Lower lobe of right lung (tissue), 2 donors: ENCODE measurements around the gene NTSR1. TPM values are rescaled to one million over a fixed set of nuclear protein-coding genes. Genes with fewer than 3 reads are reported as not detected.
A peak's percentile ranks its signal among the peaks of the same experiment; 100 is the strongest.

Experiments used
- ATAC-seq, 2 donors: fragments of 200-7000 bp; cut with Tn5 transposase; one replicate each; pipeline ENCODE4 v1.9.1; 2020 to 2022; ENCODE audit warnings: mild to moderate bottlenecking in 2 of 2, moderate library complexity in 2 of 2
- DNase-seq: peaks from one replicate; pipeline ENCODE4 v3.0.0-alpha.2; 2020
- H3K27ac ChIP-seq: fragments of 200-600 bp; one replicate; pipeline ENCODE4 v1.8.0; 2022
- H3K27me3 ChIP-seq: fragments of 200-600 bp; one replicate; pipeline ENCODE4 v1.8.0; 2022; ENCODE audit warnings: low read depth
- H3K36me3 ChIP-seq: fragments of 200-600 bp; one replicate; pipeline ENCODE4 v1.8.0; 2022; ENCODE audit warnings: mild to moderate bottlenecking
- H3K4me1 ChIP-seq: fragments of 200-600 bp; one replicate; pipeline ENCODE4 v1.8.0; 2022
- H3K4me3 ChIP-seq: fragments of 200-600 bp; one replicate; pipeline ENCODE4 v1.8.0; 2022; ENCODE audit warnings: mild to moderate bottlenecking
- H3K9me3 ChIP-seq: fragments of 200-600 bp; one replicate; pipeline ENCODE4 v1.8.0; 2022
- CTCF ChIP-seq: fragments of 200-600 bp; IDR thresholded peaks from one replicate; pipeline ENCODE4 v1.8.0; 2022; ENCODE audit warnings: antibody characterized with exemption, mild to moderate bottlenecking
- intact Hi-C: fragments of 100-400 bp; cut with DNase I; formaldehyde crosslinking; loops from one replicate; pipeline ENCODE4 v1.11.0; 2022
- total RNA-seq: library from RNA; stranded (reverse); fragmentation: NEBNext Ultra II Directional; extraction: Animal tissue kit (Norgen Biotek cat#: 25700); gene quantifications from one replicate; pipeline ENCODE4 v1.2.1, GENCODE V29; 2021
- donor health status: DM: no; HTN: yes; CAD: no; lungs with severe emphysema.

The NTSR1 gene
- total RNA-seq, 1 donor from 2014 or later, result not detected

- Histone ChIP-seq H3K36me3 (peaks cover 43% of the 10 kb centered on the region), H3K27me3 (no peaks in the 10 kb centered on the region), H3K4me3 (peak overlapping the region; percentile 96), H3K9me3 (no peaks in the 10 kb centered on the region), H3K27ac (peak overlapping the region; percentile 90), H3K4me1 (peaks cover 31% of the 10 kb centered on the region)
- no peak for TF ChIP-seq CTCF
- intact Hi-C loops, result no loop called here
- DNase-seq (no peak), ATAC-seq (no peak)
Measured at GRCh38 chr20:62806383-62807050, 97.9 kb downstream of the NTSR1 start.

GRCh38 chr20:62807444-62808210 lies 99.0 kb downstream of the NTSR1 start:
- Histone ChIP-seq H3K4me3 (no peak overlapping the region), H3K4me1 (peaks cover 31% of the 10 kb centered on the region), H3K27ac (peak overlapping the region; percentile 18), H3K27me3 (no peaks in the 10 kb centered on the region), H3K36me3 (peaks cover 54% of the 10 kb centered on the region), H3K9me3 (no peaks in the 10 kb centered on the region)
- DNase-seq, result no peak
- no peak for ATAC-seq
- no peak for TF ChIP-seq CTCF
- intact Hi-C loops, result no loop called here

- DNase-seq (peak; percentile 82), ATAC-seq (peak; percentile 52 to 56)
- Histone ChIP-seq H3K36me3 (peaks cover 59% of the 10 kb centered on the region), H3K27ac (no peak overlapping the region), H3K27me3 (no peaks in the 10 kb centered on the region), H3K4me3 (no peak overlapping the region), H3K4me1 (peaks cover 31% of the 10 kb centered on the region), H3K9me3 (no peaks in the 10 kb centered on the region)
- intact Hi-C loops, result no loop called here
- TF ChIP-seq CTCF, result peak; percentile 94
Measured at GRCh38 chr20:62808211-62808865, 99.7 kb downstream of the NTSR1 start.

GRCh38 chr20:62809530-62810428 lies 101.1 kb downstream of the NTSR1 start:
- ATAC-seq (no peak), DNase-seq (no peak)
- Histone ChIP-seq H3K4me1 (peaks cover 31% of the 10 kb centered on the region), H3K9me3 (no peaks in the 10 kb centered on the region), H3K27ac (no peak overlapping the region), H3K4me3 (no peak overlapping the region), H3K36me3 (peaks cover 66% of the 10 kb centered on the region), H3K27me3 (peaks cover 4% of the 10 kb centered on the region)
- intact Hi-C loops, result no loop called here
- no peak for TF ChIP-seq CTCF

- DNase-seq, result no peak
- no peak overlapping the region for H3K27ac ChIP-seq
- H3K9me3 ChIP-seq, result no peaks in the 10 kb centered on the region
- H3K36me3 ChIP-seq, result peaks cover 66% of the 10 kb centered on the region
- TF ChIP-seq CTCF, result no peak
- peaks cover 35% of the 10 kb centered on the region for H3K4me1 ChIP-seq
- intact Hi-C loops, result no loop called here
- ATAC-seq, result no peak
- H3K4me3 ChIP-seq, result no peak overlapping the region
- peaks cover 19% of the 10 kb centered on the region for H3K27me3 ChIP-seq
Measured at GRCh38 chr20:62811320-62811719, 102.7 kb downstream of the NTSR1 start.
